Loucy (cell line): ENCODE measurements around the gene OR52I1.
A peak's percentile ranks its signal among the peaks of the same experiment; 100 is the strongest.

ENCODE experiments used
- H2AFZ ChIP-seq: fragments of 200-600 bp; sonication (generic); 2 replicates; pipeline ENCODE4 v1.6.0; 2016; ENCODE audit warnings: antibody characterized with exemption, mild to moderate bottlenecking, low read length, moderate library complexity
- H3F3A ChIP-seq: fragments of 200-600 bp; 2 replicates; pipeline ENCODE4 v1.6.0; 2016; ENCODE audit warnings: antibody characterized with exemption, low read depth, mild to moderate bottlenecking
- H3K27me3 ChIP-seq: fragments of 200-600 bp; sonication (generic); 2 replicates; pipeline ENCODE4 v1.6.1; 2014; ENCODE audit warnings: low read length, mild to moderate bottlenecking; ENCODE audit not compliant: insufficient read depth, poor library complexity, severe bottlenecking
- H3K36me3 ChIP-seq: fragments of 200-600 bp; sonication (generic); 2 replicates; pipeline ENCODE4 v1.6.1; 2016; ENCODE audit warnings: low read length; ENCODE audit not compliant: insufficient read depth
- H3K4me1 ChIP-seq: fragments of 200-600 bp; sonication (generic); 2 replicates; pipeline ENCODE4 v1.5.1; 2014; ENCODE audit warnings: low read length, mild to moderate bottlenecking; ENCODE audit not compliant: insufficient read depth, poor library complexity, severe bottlenecking
- H3K4me2 ChIP-seq: fragments of 200-600 bp; sonication (generic); 2 replicates; pipeline ENCODE4 v1.6.0; 2014; ENCODE audit warnings: antibody characterized with exemption, low read length, low read depth, mild to moderate bottlenecking; ENCODE audit not compliant: poor library complexity, severe bottlenecking
- H3K4me3 ChIP-seq: fragments of 200-600 bp; sonication (generic); 2 replicates; pipeline ENCODE4 v1.5.1; 2014; ENCODE audit warnings: low read length, mild to moderate bottlenecking, mixed read lengths; ENCODE audit not compliant: poor library complexity, severe bottlenecking
- H3K79me2 ChIP-seq: fragments of 200-600 bp; sonication (generic); 2 replicates; pipeline ENCODE4 v1.6.1; 2014; ENCODE audit warnings: low read length; ENCODE audit not compliant: insufficient read depth
- H3K9ac ChIP-seq: fragments of 200-600 bp; sonication (generic); 2 replicates; pipeline ENCODE4 v1.6.0; 2014; ENCODE audit warnings: mild to moderate bottlenecking, low read depth, low read length, moderate library complexity; ENCODE audit not compliant: poor library complexity, severe bottlenecking
- H3K9me2 ChIP-seq: fragments of 200-600 bp; sonication (generic); replicated peaks from 2 replicates; pipeline ENCODE4 v1.6.1; 2016; ENCODE audit warnings: low read depth, low read length, mixed read lengths
- H3K9me3 ChIP-seq: fragments of 200-600 bp; sonication (generic); 2 replicates; pipeline ENCODE4 v1.6.1; 2014; ENCODE audit warnings: mild to moderate bottlenecking, antibody characterized with exemption, low read length, low read depth; ENCODE audit not compliant: insufficient read depth
- H4K20me1 ChIP-seq: fragments of 200-600 bp; sonication (generic); 2 replicates; pipeline ENCODE4 v1.6.0; 2014; ENCODE audit warnings: antibody characterized with exemption, low read length, mild to moderate bottlenecking; ENCODE audit not compliant: insufficient read depth, poor library complexity, severe bottlenecking
- EZH2phosphoT487 ChIP-seq: fragments of 200-600 bp; IDR thresholded peaks from 2 replicates; pipeline ENCODE4 v1.6.1; 2018; ENCODE audit warnings: antibody characterized with exemption, mild to moderate bottlenecking, moderate library complexity, borderline replicate concordance
- TF ChIP-seq, protein P1 (sequence below): fragments of 200-600 bp; sonication (generic); conservative IDR thresholded peaks from 2 replicates; pipeline ENCODE4 v1.5.1; 2014; ENCODE audit warnings: mild to moderate bottlenecking, antibody characterized with exemption, low read length

OR52I1 gene

DNA sequence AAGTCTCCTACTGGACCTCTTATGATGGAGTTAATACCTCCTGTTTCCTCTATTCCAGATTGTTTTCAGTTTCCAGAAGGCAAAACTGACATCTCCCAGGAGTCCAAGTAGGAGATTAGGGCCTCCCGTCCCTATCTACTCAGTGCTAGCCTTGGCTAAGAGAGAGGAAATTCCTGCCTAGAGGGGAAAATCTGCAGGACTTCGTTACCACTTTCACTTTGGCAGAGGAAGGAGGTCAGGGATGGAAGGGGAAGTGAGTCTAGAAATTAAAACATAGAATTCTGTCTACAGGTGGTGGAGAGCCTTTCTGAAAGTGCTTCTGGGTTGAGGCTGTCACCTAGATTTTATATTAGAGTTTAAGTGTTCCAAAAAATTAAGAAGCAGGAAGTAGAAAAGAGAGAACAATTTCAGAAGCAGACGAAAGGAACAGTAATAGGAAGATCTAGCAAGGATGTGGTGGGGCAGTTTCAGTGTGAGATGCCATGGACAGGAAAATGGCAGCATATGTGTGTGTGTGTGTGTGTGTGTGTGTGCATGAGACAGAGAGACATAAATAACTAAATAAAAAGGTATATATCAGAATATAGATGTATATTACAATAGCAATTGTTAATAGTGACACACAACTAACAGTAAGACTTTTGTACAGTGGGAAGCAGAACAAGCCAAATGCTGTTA lies 16.6 kb downstream of the OR52I1 start:
- no peaks in the 10 kb centered on the region for H3K9me2 ChIP-seq
- peaks cover 31% of the 10 kb centered on the region for H3K27me3 ChIP-seq
- peaks cover 29% of the 10 kb centered on the region for H3K4me1 ChIP-seq
- H3K9ac ChIP-seq: no peak overlapping the region
- no peak for TF ChIP-seq EZH2phosphoT487
- TF ChIP-seq, protein P1, sequence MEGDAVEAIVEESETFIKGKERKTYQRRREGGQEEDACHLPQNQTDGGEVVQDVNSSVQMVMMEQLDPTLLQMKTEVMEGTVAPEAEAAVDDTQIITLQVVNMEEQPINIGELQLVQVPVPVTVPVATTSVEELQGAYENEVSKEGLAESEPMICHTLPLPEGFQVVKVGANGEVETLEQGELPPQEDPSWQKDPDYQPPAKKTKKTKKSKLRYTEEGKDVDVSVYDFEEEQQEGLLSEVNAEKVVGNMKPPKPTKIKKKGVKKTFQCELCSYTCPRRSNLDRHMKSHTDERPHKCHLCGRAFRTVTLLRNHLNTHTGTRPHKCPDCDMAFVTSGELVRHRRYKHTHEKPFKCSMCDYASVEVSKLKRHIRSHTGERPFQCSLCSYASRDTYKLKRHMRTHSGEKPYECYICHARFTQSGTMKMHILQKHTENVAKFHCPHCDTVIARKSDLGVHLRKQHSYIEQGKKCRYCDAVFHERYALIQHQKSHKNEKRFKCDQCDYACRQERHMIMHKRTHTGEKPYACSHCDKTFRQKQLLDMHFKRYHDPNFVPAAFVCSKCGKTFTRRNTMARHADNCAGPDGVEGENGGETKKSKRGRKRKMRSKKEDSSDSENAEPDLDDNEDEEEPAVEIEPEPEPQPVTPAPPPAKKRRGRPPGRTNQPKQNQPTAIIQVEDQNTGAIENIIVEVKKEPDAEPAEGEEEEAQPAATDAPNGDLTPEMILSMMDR: no peak
- H3K4me2 ChIP-seq: peak overlapping the region; percentile 27
- H3K4me3 ChIP-seq: no peak overlapping the region
- H3F3A ChIP-seq: no peaks in the 10 kb centered on the region
- H3K36me3 ChIP-seq: no peaks in the 10 kb centered on the region
- H2AFZ ChIP-seq: peak overlapping the region; percentile 96
- H3K79me2 ChIP-seq: peaks cover 7% of the 10 kb centered on the region
- no peaks in the 10 kb centered on the region for H3K9me3 ChIP-seq
- no peaks in the 10 kb centered on the region for H4K20me1 ChIP-seq

DNA sequence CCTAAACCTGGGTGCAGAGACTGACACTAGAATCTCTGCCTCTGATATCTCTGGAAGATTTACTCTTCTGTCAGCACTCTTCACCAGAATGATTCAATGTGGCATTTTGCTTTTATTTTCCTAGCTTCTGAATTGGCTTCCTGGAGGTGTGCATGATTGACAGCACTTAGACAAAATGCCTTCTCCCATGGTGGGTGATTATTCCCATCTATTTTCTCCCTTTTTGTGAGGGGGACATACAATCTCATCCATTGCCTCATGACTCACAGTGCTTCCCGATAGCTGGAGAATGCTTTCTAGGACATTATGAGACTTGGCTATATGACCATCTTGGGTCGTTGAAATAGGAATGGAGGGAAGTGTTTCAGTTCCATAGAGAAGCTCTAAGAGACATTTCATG lies 18.1 kb downstream of the OR52I1 start:
- Histone ChIP-seq H3F3A (no peaks in the 10 kb centered on the region), H3K9me3 (no peaks in the 10 kb centered on the region), H3K4me3 (no peak overlapping the region), H3K79me2 (peaks cover 5% of the 10 kb centered on the region), H4K20me1 (no peaks in the 10 kb centered on the region), H3K4me1 (peaks cover 15% of the 10 kb centered on the region), H3K27me3 (peaks cover 34% of the 10 kb centered on the region), H3K4me2 (no peak overlapping the region), H3K9me2 (no peaks in the 10 kb centered on the region), H3K36me3 (no peaks in the 10 kb centered on the region), H2AFZ (no peak overlapping the region), H3K9ac (no peak overlapping the region)
- TF ChIP-seq, protein P1: no peak
- TF ChIP-seq EZH2phosphoT487: no peak

DNA sequence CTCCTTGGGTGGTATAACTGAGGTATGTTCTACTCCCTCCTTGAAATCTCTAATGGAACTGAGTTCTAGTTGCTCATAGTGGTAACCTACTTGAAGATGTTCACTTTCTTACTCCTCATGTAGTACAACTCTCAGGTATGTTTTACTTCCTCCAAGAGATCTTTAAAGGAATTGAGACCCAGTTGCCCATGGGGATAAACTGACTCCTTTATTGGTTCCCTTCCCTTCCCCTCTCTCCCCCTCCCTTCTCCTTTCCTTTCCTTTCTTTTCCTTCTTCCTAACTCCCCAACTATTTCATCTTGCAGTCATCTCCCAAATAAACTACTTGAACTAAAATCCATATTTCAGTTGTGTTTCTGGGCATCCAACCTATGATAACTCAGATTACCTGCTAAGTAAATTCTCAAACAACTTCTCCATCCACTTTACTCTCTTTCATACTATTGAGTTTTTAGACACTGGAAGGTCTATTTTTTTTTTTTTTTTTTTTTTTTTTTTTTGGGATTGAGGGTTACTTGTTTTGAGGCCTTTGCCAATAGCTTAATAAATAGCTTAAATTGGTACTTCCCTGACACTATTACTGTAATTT lies 22.1 kb downstream of the OR52I1 start:
- no peaks in the 10 kb centered on the region for H3K9me2 ChIP-seq
- H3F3A ChIP-seq: no peaks in the 10 kb centered on the region
- no peaks in the 10 kb centered on the region for H3K4me1 ChIP-seq
- peaks cover 34% of the 10 kb centered on the region for H3K27me3 ChIP-seq
- no peak overlapping the region for H3K4me3 ChIP-seq
- H2AFZ ChIP-seq: no peak overlapping the region
- H3K79me2 ChIP-seq: no peaks in the 10 kb centered on the region
- no peak overlapping the region for H3K4me2 ChIP-seq
- TF ChIP-seq, protein P1: no peak
- TF ChIP-seq EZH2phosphoT487: no peak
- H3K36me3 ChIP-seq: no peaks in the 10 kb centered on the region
- H3K9ac ChIP-seq: no peak overlapping the region
- no peaks in the 10 kb centered on the region for H3K9me3 ChIP-seq
- no peaks in the 10 kb centered on the region for H4K20me1 ChIP-seq
